ENCODE measurements around the gene ZNF280C.
A peak's percentile ranks its signal among the peaks of the same experiment; 100 is the strongest.

Gene ZNF280C

GRCh38 chrX:130174937-130175336 is 93.8 kb downstream of the ZNF280C start:
- no peak for DNase-seq (ENCODE audit: low read depth)

GRCh38 chrX:130174045-130174704 is 94.5 kb downstream of the ZNF280C start:
- DNase-seq (ENCODE audit: low read depth) = no peak

- no peak for DNase-seq (ENCODE audit: low read depth)
Measured at GRCh38 chrX:130173190-130173895, 95.4 kb downstream of the ZNF280C start.

GRCh38 chrX:130172127-130172845 is 96.4 kb downstream of the ZNF280C start:
- no peak for DNase-seq (ENCODE audit: low read depth)

GRCh38 chrX:130171446-130172126 is 97.1 kb downstream of the ZNF280C start, which contains the start of gene RAB33A:
Gene RAB33A, plus strand, starts transcription at chrX:130171962. Its CDS starts 101 bp downstream, at chrX:130172063.
- DNase-seq (ENCODE audit: low read depth) = no peak

- no peak for DNase-seq (ENCODE audit: low read depth)
Measured at GRCh38 chrX:130170752-130171445, 97.8 kb downstream of the ZNF280C start.

GRCh38 chrX:130167040-130167439 is 101.7 kb downstream of the ZNF280C start:
- no peak for DNase-seq (ENCODE audit: low read depth)

GRCh38 chrX:130166503-130166777 is 102.3 kb downstream of the ZNF280C start:
- DNase-seq (ENCODE audit: low read depth) = no peak

- DNase-seq (ENCODE audit: low read depth) = peak; percentile 79
Measured at GRCh38 chrX:130165703-130166502, 102.8 kb downstream of the ZNF280C start, which contains the start of gene AIFM1. Gene AIFM1, minus strand, starts transcription at chrX:130165841. Its CDS starts 185 bp downstream, at chrX:130165656.

- DNase-seq (ENCODE audit: low read depth) = no peak
Measured at GRCh38 chrX:130165181-130165702, 103.5 kb downstream of the ZNF280C start.

- DNase-seq (ENCODE audit: low read depth) = no peak
Measured at GRCh38 chrX:130163398-130163797, 105.3 kb downstream of the ZNF280C start.

- DNase-seq (ENCODE audit: low read depth) = no peak
Measured at GRCh38 chrX:130162094-130162735, 106.5 kb downstream of the ZNF280C start.

- no peak for DNase-seq (ENCODE audit: low read depth)
Measured at GRCh38 chrX:130159776-130160175, 108.9 kb downstream of the ZNF280C start.

- no peak for DNase-seq (ENCODE audit: low read depth)
Measured at GRCh38 chrX:130158311-130158710, 110.4 kb downstream of the ZNF280C start.

GRCh38 chrX:130155564-130155963 is 113.1 kb downstream of the ZNF280C start:
- no peak for DNase-seq (ENCODE audit: low read depth)
